Activated CD4-positive, alpha-beta T cell treated with anti-CD3 and anti-CD28 coated beads for 36 hours (primary cell): ENCODE measurements around the gene NCKAP5. TPM values are rescaled to one million over a fixed set of nuclear protein-coding genes. Genes with fewer than 3 reads are reported as not detected.

Experiments
- ATAC-seq: fragments of 200-7000 bp; cut with Tn5 transposase; one replicate; pipeline ENCODE4 v1.10.0; 2021; ENCODE audit warnings: mild to moderate bottlenecking, moderate library complexity
- CTCF ChIA-PET: fragments of 350-600 bp; sonication (Branson Sonifier 250); formaldehyde crosslinking; loops from one replicate; lab custom pipeline; 2021; ENCODE audit warnings: antibody characterized with exemption; lab: Charles Lee
- POLR2A ChIA-PET: fragments of 350-600 bp; sonication (Branson Sonifier 250); formaldehyde crosslinking; loops from one replicate; lab custom pipeline; 2021; ENCODE audit warnings: antibody characterized with exemption, inconsistent platforms; lab: Charles Lee
- DNase-seq: peaks from one replicate; pipeline ENCODE4 v3.0.0-alpha.2; 2020
- H3K27ac Mint-ChIP-seq: one replicate; pipeline ENCODE4 v1.8.0; 2021; ENCODE audit warnings: mixed read lengths
- H3K27me3 Mint-ChIP-seq: one replicate; pipeline ENCODE4 v1.8.0; 2021; ENCODE audit warnings: mixed read lengths
- H3K36me3 Mint-ChIP-seq: one replicate; pipeline ENCODE4 v1.8.0; 2021; ENCODE audit warnings: low read depth, mixed read lengths
- H3K4me1 Mint-ChIP-seq: one replicate; pipeline ENCODE4 v1.8.0; 2021; ENCODE audit warnings: mixed read lengths
- H3K4me3 Mint-ChIP-seq: one replicate; pipeline ENCODE4 v1.8.0; 2021; ENCODE audit warnings: mild to moderate bottlenecking, moderate library complexity, mixed read lengths
- H3K9me3 Mint-ChIP-seq: one replicate; pipeline ENCODE4 v1.8.0; 2021; ENCODE audit warnings: low read depth, mixed read lengths
- intact Hi-C, 2 experiments: fragments of 100-400 bp; cut with DNase I in 1 of 2; cut with micrococcal nuclease in 1 of 2; formaldehyde crosslinking; loops; one replicate each; pipeline versions ENCODE4 v1.14.2 to v1.15.1; 2022 to 2024; cut with DNase I, micrococcal nuclease
- total RNA-seq, 2 experiments: library from RNA; stranded (reverse); gene quantifications; one replicate each; pipeline ENCODE4 v1.2.3, GENCODE V29; 2021

The NCKAP5 gene
- total RNA-seq, 2 experiments from 2014 or later: not detected

- Mint-ChIP-seq H3K9me3 (peaks cover 4% of the 10 kb centered on the region), H3K4me1 (no peaks in the 10 kb centered on the region), H3K36me3 (no peaks in the 10 kb centered on the region), H3K27ac (no peak overlapping the region), H3K4me3 (no peak overlapping the region), H3K27me3 (no peaks in the 10 kb centered on the region)
- ChIA-PET POLR2A (no interaction called here), CTCF (no interaction called here)
- intact Hi-C loops: no loop called here
- no peak for DNase-seq
- ATAC-seq: no peak
Observed at GRCh38 chr2:133541797-133542196, 26.5 kb downstream of the NCKAP5 start.

GRCh38 chr2:133541376-133541775 lies 26.9 kb downstream of the NCKAP5 start:
- H3K27ac Mint-ChIP-seq: no peak overlapping the region
- no peak for DNase-seq

GRCh38 chr2:133532919-133533318 lies 35.3 kb downstream of the NCKAP5 start:
- POLR2A ChIA-PET: no interaction called here
- Mint-ChIP-seq H3K27me3 (peaks cover 2% of the 10 kb centered on the region), H3K4me3 (no peak overlapping the region), H3K9me3 (peaks cover 4% of the 10 kb centered on the region), H3K36me3 (no peaks in the 10 kb centered on the region), H3K27ac (no peak overlapping the region), H3K4me1 (no peaks in the 10 kb centered on the region)
- ATAC-seq (no peak), DNase-seq (no peak)
- CTCF ChIA-PET: no interaction called here
- intact Hi-C loops: no loop called here

More at GRCh38 chr2:133541376-133541775, 26.9 kb downstream of the NCKAP5 start:
- Mint-ChIP-seq H3K9me3 (peaks cover 2% of the 10 kb centered on the region), H3K36me3 (no peaks in the 10 kb centered on the region), H3K27me3 (no peaks in the 10 kb centered on the region), H3K4me1 (no peaks in the 10 kb centered on the region), H3K4me3 (no peak overlapping the region)
- POLR2A ChIA-PET: no interaction called here
- intact Hi-C loops: no loop called here
- ATAC-seq: no peak
- CTCF ChIA-PET: no interaction called here

GRCh38 chr2:133531382-133531781 lies 36.9 kb downstream of the NCKAP5 start:
- Mint-ChIP-seq H3K27ac (no peak overlapping the region), H3K36me3 (no peaks in the 10 kb centered on the region), H3K4me3 (no peak overlapping the region), H3K4me1 (no peaks in the 10 kb centered on the region), H3K27me3 (peaks cover 2% of the 10 kb centered on the region), H3K9me3 (peaks cover 2% of the 10 kb centered on the region)
- POLR2A ChIA-PET: no interaction called here
- no peak for DNase-seq
- CTCF ChIA-PET: no interaction called here
- intact Hi-C loops: no loop called here
- ATAC-seq: no peak

GRCh38 chr2:133530645-133531044 lies 37.6 kb downstream of the NCKAP5 start:
- H3K4me1 Mint-ChIP-seq: no peaks in the 10 kb centered on the region
- no peaks in the 10 kb centered on the region for H3K36me3 Mint-ChIP-seq
- POLR2A ChIA-PET: no interaction called here
- intact Hi-C loops: no loop called here
- ATAC-seq: no peak
- CTCF ChIA-PET: no interaction called here
- H3K9me3 Mint-ChIP-seq: no peaks in the 10 kb centered on the region
- H3K4me3 Mint-ChIP-seq: no peak overlapping the region
- H3K27me3 Mint-ChIP-seq: peaks cover 2% of the 10 kb centered on the region
- DNase-seq: no peak
- no peak overlapping the region for H3K27ac Mint-ChIP-seq

- CTCF ChIA-PET: no interaction called here
- POLR2A ChIA-PET: no interaction called here
- H3K9me3 Mint-ChIP-seq: no peaks in the 10 kb centered on the region
- DNase-seq (no peak), ATAC-seq (no peak)
- intact Hi-C loops: loop anchor here in 1 of 2 experiments (10.0 kb wide), 1 partner anchor 318 kb away; no protein-coding TSS in a partner anchor
- peaks cover 2% of the 10 kb centered on the region for H3K27me3 Mint-ChIP-seq
- no peaks in the 10 kb centered on the region for H3K36me3 Mint-ChIP-seq
- H3K27ac Mint-ChIP-seq: no peak overlapping the region
- no peaks in the 10 kb centered on the region for H3K4me1 Mint-ChIP-seq
- no peak overlapping the region for H3K4me3 Mint-ChIP-seq
Observed at GRCh38 chr2:133526530-133527300, 41.5 kb downstream of the NCKAP5 start.

GRCh38 chr2:133525613-133526529 lies 42.4 kb downstream of the NCKAP5 start:
- Mint-ChIP-seq H3K27me3 (peaks cover under 1% of the 10 kb centered on the region), H3K27ac (no peak overlapping the region), H3K4me1 (no peaks in the 10 kb centered on the region), H3K4me3 (no peak overlapping the region), H3K9me3 (no peaks in the 10 kb centered on the region), H3K36me3 (no peaks in the 10 kb centered on the region)
- ATAC-seq (no peak), DNase-seq (no peak)
- ChIA-PET CTCF (no interaction called here), POLR2A (no interaction called here)
- intact Hi-C loops: loop anchor here in 1 of 2 experiments (10.0 kb wide), 1 partner anchor 319 kb away; no protein-coding TSS in a partner anchor

GRCh38 chr2:133525090-133525489 lies 43.2 kb downstream of the NCKAP5 start:
- Mint-ChIP-seq H3K4me3 (no peak overlapping the region), H3K4me1 (no peaks in the 10 kb centered on the region), H3K36me3 (no peaks in the 10 kb centered on the region), H3K27me3 (no peaks in the 10 kb centered on the region), H3K27ac (no peak overlapping the region), H3K9me3 (no peaks in the 10 kb centered on the region)
- ChIA-PET CTCF (no interaction called here), POLR2A (no interaction called here)
- no peak for ATAC-seq
- intact Hi-C loops: loop anchor here in 1 of 2 experiments (10.0 kb wide), 1 partner anchor 320 kb away; no protein-coding TSS in a partner anchor
- no peak for DNase-seq

GRCh38 chr2:133523406-133523805 lies 44.9 kb downstream of the NCKAP5 start:
- H3K9me3 Mint-ChIP-seq: no peaks in the 10 kb centered on the region
- intact Hi-C loops: loop anchor here in 1 of 2 experiments (10.0 kb wide), 1 partner anchor 321 kb away; no protein-coding TSS in a partner anchor
- DNase-seq: no peak
- no peak overlapping the region for H3K27ac Mint-ChIP-seq
- no peak overlapping the region for H3K4me3 Mint-ChIP-seq
- ChIA-PET POLR2A (no interaction called here), CTCF (no interaction called here)
- H3K4me1 Mint-ChIP-seq: no peaks in the 10 kb centered on the region
- H3K27me3 Mint-ChIP-seq: no peaks in the 10 kb centered on the region
- ATAC-seq: no peak
- no peaks in the 10 kb centered on the region for H3K36me3 Mint-ChIP-seq

- no peaks in the 10 kb centered on the region for H3K27me3 Mint-ChIP-seq
- DNase-seq (no peak), ATAC-seq (no peak)
- no peak overlapping the region for H3K27ac Mint-ChIP-seq
- no peaks in the 10 kb centered on the region for H3K36me3 Mint-ChIP-seq
- CTCF ChIA-PET: no interaction called here
- H3K4me1 Mint-ChIP-seq: no peaks in the 10 kb centered on the region
- no peak overlapping the region for H3K4me3 Mint-ChIP-seq
- no peaks in the 10 kb centered on the region for H3K9me3 Mint-ChIP-seq
- intact Hi-C loops: loop anchor here in 1 of 2 experiments (10.0 kb wide), 1 partner anchor 323 kb away; no protein-coding TSS in a partner anchor
- POLR2A ChIA-PET: no interaction called here
Observed at GRCh38 chr2:133522204-133522603, 46.1 kb downstream of the NCKAP5 start.

- intact Hi-C loops: loop anchor here in 1 of 2 experiments (10.0 kb wide), 1 partner anchor 324 kb away; no protein-coding TSS in a partner anchor
- no peak for ATAC-seq
Observed at GRCh38 chr2:133521146-133521745, 47.0 kb downstream of the NCKAP5 start.

More at GRCh38 chr2:133521146-133521745, 47.0 kb downstream of the NCKAP5 start:
- no peak for DNase-seq
- Mint-ChIP-seq H3K36me3 (no peaks in the 10 kb centered on the region), H3K27me3 (no peaks in the 10 kb centered on the region), H3K4me3 (no peak overlapping the region), H3K27ac (no peak overlapping the region), H3K9me3 (no peaks in the 10 kb centered on the region), H3K4me1 (no peaks in the 10 kb centered on the region)
- ChIA-PET POLR2A (no interaction called here), CTCF (no interaction called here)
